A549 (cell line): ENCODE data around the gene PSME3. TPM values are rescaled to one million over a fixed set of nuclear protein-coding genes. Genes with fewer than 3 reads are reported as not detected.
A peak's percentile ranks its signal among the peaks of the same experiment; 100 is the strongest.

Experiments
- ATAC-seq, 2 experiments: fragments of 200-7000 bp in 1 of 2; fragments of >200 bp in 1 of 2; cut with Nextera tagmentation in 1 of 2; cut with Tn5 transposase in 1 of 2; 3 replicates each; pipeline versions ENCODE4 v1.8.0 to v1.9.1; 2018 to 2020; ENCODE audit warnings: mild to moderate bottlenecking in 1 of 2, moderate library complexity in 1 of 2
- CTCF ChIA-PET: fragments of 300-600 bp; sonication (Branson Sonifier 250); formaldehyde crosslinking; extraction: SDS; loops from one replicate; lab custom pipeline; 2021; ENCODE audit warnings: antibody characterized with exemption, inconsistent platforms; lab: Yijun Ruan, JAX
- POLR2A ChIA-PET: fragments of 350-600 bp; formaldehyde crosslinking; extraction: SDS; loops from one replicate; lab custom pipeline; 2021; ENCODE audit warnings: antibody characterized with exemption, inconsistent platforms; lab: Yijun Ruan, JAX
- DNase-seq, 2 experiments: peaks; one replicate each; pipeline versions ENCODE4 v3.0.0 to v3.0.0-alpha.2; 2011 to 2016; ENCODE audit warnings: low read depth in 1 of 2, low spot score in 1 of 2
- FAIRE-seq: peaks from 2 replicates; lab custom pipeline; 2011; peaks lifted over from hg19 to GRCh38; lab: Jason Lieb, UNC
- H3K27ac ChIP-seq, 2 experiments: fragments of >200 bp; sonication (Bioruptor Twin); formaldehyde crosslinking; 3 replicates each; pipeline ENCODE4 v1.5.1; 2016 to 2017
- H3K4me1 ChIP-seq: fragments of >200 bp; sonication (Bioruptor Twin); formaldehyde crosslinking; 3 replicates; pipeline ENCODE4 v1.6.1; 2016
- H3K4me2 ChIP-seq: fragments of >200 bp; sonication (Bioruptor Twin); formaldehyde crosslinking; 3 replicates; pipeline ENCODE4 v1.6.1; 2016
- H3K4me3 ChIP-seq: fragments of >200 bp; sonication (Bioruptor Twin); formaldehyde crosslinking; 3 replicates; pipeline ENCODE4 v1.5.1; 2016
- H3K9me3 ChIP-seq: fragments of >200 bp; sonication (Bioruptor Twin); formaldehyde crosslinking; 3 replicates; pipeline ENCODE4 v1.6.1; 2016
- BHLHE40 ChIP-seq: IDR thresholded peaks from 2 replicates; pipeline ENCODE4 v1.6.1; 2012; ENCODE audit warnings: low read depth, low read length, inconsistent platforms
- CBX2 ChIP-seq: fragments of 200-600 bp; sonication (generic); IDR thresholded peaks from 2 replicates; pipeline ENCODE4 v1.6.1; 2016; ENCODE audit warnings: low read depth, mild to moderate bottlenecking, borderline replicate concordance
- CBX8 ChIP-seq: fragments of 200-600 bp; sonication (generic); IDR thresholded peaks from 2 replicates; pipeline ENCODE4 v1.6.1; 2016
- CHD4 ChIP-seq: fragments of 200-600 bp; sonication (generic); IDR thresholded peaks from 2 replicates; pipeline ENCODE4 v1.6.1; 2016; ENCODE audit warnings: antibody characterized with exemption, mild to moderate bottlenecking, borderline replicate concordance
- EHMT2 ChIP-seq: fragments of 200-600 bp; sonication (generic); IDR thresholded peaks from 2 replicates; pipeline ENCODE4 v1.6.1; 2016; ENCODE audit warnings: antibody characterized with exemption, low read depth, mild to moderate bottlenecking, moderate library complexity
- FOSL2 ChIP-seq, 2 experiments: fragments of 450-650 bp in 1 of 2; fragments of >200 bp in 1 of 2; sonication (Bioruptor Twin) in 1 of 2; formaldehyde crosslinking; IDR thresholded peaks; 2 replicates each; pipeline versions ENCODE4 v1.5.0 to v1.6.1; 2016 to 2020; ENCODE audit warnings: mild to moderate bottlenecking in 1 of 2, moderate library complexity in 1 of 2
- HDAC2 ChIP-seq: fragments of 200-600 bp; sonication (generic); IDR thresholded peaks from 2 replicates; pipeline ENCODE4 v1.6.1; 2016
- HES2 ChIP-seq: fragments of >200 bp; sonication (Bioruptor Twin); formaldehyde crosslinking; IDR thresholded peaks from 2 replicates; pipeline ENCODE4 v1.6.1; 2016
- JUN ChIP-seq, 2 experiments: fragments of >200 bp; sonication (Bioruptor Twin); formaldehyde crosslinking; IDR thresholded peaks; 2 replicates in 1 of 2; 3 replicates in 1 of 2; pipeline ENCODE4 v1.6.1; 2016 to 2017
- JUNB ChIP-seq: fragments of >200 bp; sonication (Bioruptor Twin); formaldehyde crosslinking; IDR thresholded peaks from 2 replicates; pipeline ENCODE4 v1.6.1; 2016
- KDM5A ChIP-seq: fragments of 200-600 bp; sonication (generic); IDR thresholded peaks from 2 replicates; pipeline ENCODE4 v1.6.1; 2016; ENCODE audit warnings: antibody characterized with exemption, mild to moderate bottlenecking
- MAX ChIP-seq: IDR thresholded peaks from 2 replicates; pipeline ENCODE4 v1.6.1; 2012
- NFE2L2 ChIP-seq: fragments of 150-350 bp; conservative IDR thresholded peaks from 2 replicates; pipeline ENCODE4 v1.6.1; 2014; ENCODE audit warnings: low read length
- NPAS2 ChIP-seq: fragments of 250-450 bp; sonication (Bioruptor Pico); IDR thresholded peaks from 2 replicates; pipeline ENCODE4 v1.8.0; 2022; ENCODE audit warnings: mild to moderate bottlenecking, moderate library complexity, borderline replicate concordance
- NR3C1 ChIP-seq: fragments of >200 bp; sonication (Bioruptor Twin); formaldehyde crosslinking; IDR thresholded peaks from 3 replicates; pipeline ENCODE4 v1.6.1; 2017
- POLR2AphosphoS2 ChIP-seq: conservative IDR thresholded peaks from 2 replicates; pipeline ENCODE4 v1.6.1; 2012; ENCODE audit warnings: low read length, improper control_type of control experiment, inconsistent platforms
- RNF2 ChIP-seq: fragments of 200-600 bp; sonication (generic); IDR thresholded peaks from 2 replicates; pipeline ENCODE4 v1.6.1; 2016; ENCODE audit warnings: low read depth, mild to moderate bottlenecking, antibody characterized with exemption, moderate library complexity, borderline replicate concordance
- ZNF302 ChIP-seq: fragments of 250-450 bp; sonication (Bioruptor Pico); IDR thresholded peaks from 2 replicates; pipeline ENCODE4 v1.9.0; 2021; ENCODE audit warnings: inconsistent platforms, mild to moderate bottlenecking, moderate library complexity
- WGBS: methylation state at CpG from one replicate; pipeline ENCODE4 v1.1.6; 2017; ENCODE audit errors: missing lambda C conversion rate; 5-methylcytosine and 5-hydroxymethylcytosine counted together
- polyA plus RNA-seq, 4 experiments: library from polyadenylated mRNA; depleted of rRNA in 3 of 4; stranded (reverse); fragments of >200 nt; fragmentation: RNase III in 1 of 4; extraction: RNeasy Plus Mini Kit Qiagen cat#74134 plus additional on column Dnase treatment in 1 of 4; gene quantifications; 2 replicates in 3 of 4; 3 replicates in 1 of 4; pipeline ENCODE4 v1.2.3, GENCODE V29; 2011 to 2017
- TF ChIP-seq, protein P1 (sequence below): fragments of 200-600 bp; sonication (generic); IDR thresholded peaks from 2 replicates; pipeline ENCODE4 v1.6.1; 2016; ENCODE audit warnings: antibody characterized with exemption, mild to moderate bottlenecking, moderate library complexity
- TF ChIP-seq, protein P2 (sequence below): fragments of 250-450 bp; sonication (Bioruptor Pico); IDR thresholded peaks from 2 replicates; pipeline ENCODE4 v1.5.0; 2020; ENCODE audit warnings: low read depth, mild to moderate bottlenecking, moderate library complexity
- TF ChIP-seq, protein P3 (sequence below): fragments of >200 bp; sonication (Bioruptor Twin); formaldehyde crosslinking; IDR thresholded peaks from 3 replicates; pipeline ENCODE4 v1.6.1; 2016

The PSME3 gene
- polyA plus RNA-seq, 2 of the 4 experiments (the other 2 are of a cell fraction): 223 to 257 TPM

- TF ChIP-seq, protein P1, sequence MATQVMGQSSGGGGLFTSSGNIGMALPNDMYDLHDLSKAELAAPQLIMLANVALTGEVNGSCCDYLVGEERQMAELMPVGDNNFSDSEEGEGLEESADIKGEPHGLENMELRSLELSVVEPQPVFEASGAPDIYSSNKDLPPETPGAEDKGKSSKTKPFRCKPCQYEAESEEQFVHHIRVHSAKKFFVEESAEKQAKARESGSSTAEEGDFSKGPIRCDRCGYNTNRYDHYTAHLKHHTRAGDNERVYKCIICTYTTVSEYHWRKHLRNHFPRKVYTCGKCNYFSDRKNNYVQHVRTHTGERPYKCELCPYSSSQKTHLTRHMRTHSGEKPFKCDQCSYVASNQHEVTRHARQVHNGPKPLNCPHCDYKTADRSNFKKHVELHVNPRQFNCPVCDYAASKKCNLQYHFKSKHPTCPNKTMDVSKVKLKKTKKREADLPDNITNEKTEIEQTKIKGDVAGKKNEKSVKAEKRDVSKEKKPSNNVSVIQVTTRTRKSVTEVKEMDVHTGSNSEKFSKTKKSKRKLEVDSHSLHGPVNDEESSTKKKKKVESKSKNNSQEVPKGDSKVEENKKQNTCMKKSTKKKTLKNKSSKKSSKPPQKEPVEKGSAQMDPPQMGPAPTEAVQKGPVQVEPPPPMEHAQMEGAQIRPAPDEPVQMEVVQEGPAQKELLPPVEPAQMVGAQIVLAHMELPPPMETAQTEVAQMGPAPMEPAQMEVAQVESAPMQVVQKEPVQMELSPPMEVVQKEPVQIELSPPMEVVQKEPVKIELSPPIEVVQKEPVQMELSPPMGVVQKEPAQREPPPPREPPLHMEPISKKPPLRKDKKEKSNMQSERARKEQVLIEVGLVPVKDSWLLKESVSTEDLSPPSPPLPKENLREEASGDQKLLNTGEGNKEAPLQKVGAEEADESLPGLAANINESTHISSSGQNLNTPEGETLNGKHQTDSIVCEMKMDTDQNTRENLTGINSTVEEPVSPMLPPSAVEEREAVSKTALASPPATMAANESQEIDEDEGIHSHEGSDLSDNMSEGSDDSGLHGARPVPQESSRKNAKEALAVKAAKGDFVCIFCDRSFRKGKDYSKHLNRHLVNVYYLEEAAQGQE: no peak
- TF ChIP-seq, protein P2, sequence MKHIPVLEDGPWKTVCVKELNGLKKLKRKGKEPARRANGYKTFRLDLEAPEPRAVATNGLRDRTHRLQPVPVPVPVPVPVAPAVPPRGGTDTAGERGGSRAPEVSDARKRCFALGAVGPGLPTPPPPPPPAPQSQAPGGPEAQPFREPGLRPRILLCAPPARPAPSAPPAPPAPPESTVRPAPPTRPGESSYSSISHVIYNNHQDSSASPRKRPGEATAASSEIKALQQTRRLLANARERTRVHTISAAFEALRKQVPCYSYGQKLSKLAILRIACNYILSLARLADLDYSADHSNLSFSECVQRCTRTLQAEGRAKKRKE: no peak
- TF ChIP-seq POLR2AphosphoS2 (no peak; the same call in 1 of the 2 replicates), MAX (no peak), ZNF302 (CRISPR knock-in tag) (no peak), CHD4 (no peak), BHLHE40 (no peak)
These were observed 12.9 kb downstream of the PSME3 start (continued) for GRCh38 chr17:42845918-42846593.

- no peak for FAIRE-seq
- no peak overlapping the region for H3K4me3 ChIP-seq
- no peaks in the 10 kb centered on the region for H3K9me3 ChIP-seq
- no peak overlapping the region for H3K4me2 ChIP-seq
- POLR2A ChIA-PET: no interaction called here
- peak in 1 of 2 experiments; percentile 36 for DNase-seq
- peak overlapping the region in 1 of 2 experiments; percentile 2; a peak in 1 of 6 replicates for H3K27ac ChIP-seq
- no peaks in the 10 kb centered on the region for H3K4me1 ChIP-seq
- CTCF ChIA-PET: interaction anchor here (0.7 to 20.4 kb wide), 10 partner anchors 7 to 151 kb away, joined by 3 to 372 read pairs (median 46); partner anchors contain the start of genes BECN1 and RPL27
- peak; percentile 22 to 27; a peak in 2 of 6 replicates for ATAC-seq
- 72% methylated on average over 9 of the region's 9 CpGs for WGBS
- TF ChIP-seq JUN (IDR thresholded peaks at IDR 0.05): 0 out of 5 replicates have a peak, but pooled peaks of 1 of the 2 experiments have one; percentile 36
- no peak for TF ChIP-seq ZNF302 (CRISPR knock-in tag)
- TF ChIP-seq, all 56 proteins: peak for 1
These were observed 13.5 kb downstream of the PSME3 start for GRCh38 chr17:42846594-42847280.

DNA sequence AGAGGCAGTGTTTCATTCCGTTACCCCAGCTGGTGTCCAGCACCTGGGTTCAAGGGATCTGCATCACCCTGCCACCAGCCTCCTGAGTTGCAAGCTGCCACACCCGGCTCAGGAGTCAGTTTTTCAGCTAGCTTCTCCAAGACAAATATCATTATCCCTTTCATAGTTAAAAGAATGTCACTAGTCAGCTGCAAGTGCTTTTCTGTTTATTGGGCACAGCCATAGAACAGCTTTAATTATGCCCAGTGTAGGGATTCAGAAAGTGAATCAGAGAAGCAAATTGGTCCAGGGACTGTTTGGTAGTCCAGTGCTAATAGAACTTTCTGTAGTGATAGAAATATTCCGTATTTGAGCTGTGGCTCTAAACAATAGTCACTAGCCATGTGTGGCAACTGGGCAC lies 14.9 kb downstream of the PSME3 start:
- 90% methylated on average over 3 of the region's 3 CpGs for WGBS
- ATAC-seq: no peak
- no peak for FAIRE-seq
- CTCF ChIA-PET: interaction anchor here (0.9 to 20.4 kb wide), 6 partner anchors 9 to 189 kb away, joined by 3 to 372 read pairs (median 4); partner anchors contain the start of gene TUBG2
- POLR2A ChIA-PET: interaction anchor here (1.2 to 1.5 kb wide), 2 partner anchors 81 to 150 kb away, joined by 5 to 8 read pairs; partner anchors contain the start of gene RPL27
- TF ChIP-seq EHMT2 (no peak), CBX8 (no peak), POLR2AphosphoS2 (no peak), JUNB (no peak), NR3C1 (no peak), FOSL2 (IDR thresholded peaks at IDR 0.05) (no peak), FOSL2 (CRISPR knock-in tag; IDR thresholded peaks at IDR 0.05) (no peak), HES2 (no peak), NFE2L2 (no peak), HDAC2 (no peak), KDM5A (no peak), RNF2 (no peak), CBX2 (no peak), NPAS2 (CRISPR knock-in tag) (no peak)
- TF ChIP-seq, protein P3, sequence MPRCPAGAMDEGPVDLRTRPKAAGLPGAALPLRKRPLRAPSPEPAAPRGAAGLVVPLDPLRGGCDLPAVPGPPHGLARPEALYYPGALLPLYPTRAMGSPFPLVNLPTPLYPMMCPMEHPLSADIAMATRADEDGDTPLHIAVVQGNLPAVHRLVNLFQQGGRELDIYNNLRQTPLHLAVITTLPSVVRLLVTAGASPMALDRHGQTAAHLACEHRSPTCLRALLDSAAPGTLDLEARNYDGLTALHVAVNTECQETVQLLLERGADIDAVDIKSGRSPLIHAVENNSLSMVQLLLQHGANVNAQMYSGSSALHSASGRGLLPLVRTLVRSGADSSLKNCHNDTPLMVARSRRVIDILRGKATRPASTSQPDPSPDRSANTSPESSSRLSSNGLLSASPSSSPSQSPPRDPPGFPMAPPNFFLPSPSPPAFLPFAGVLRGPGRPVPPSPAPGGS: no peak
- no peak overlapping the region for H3K27ac ChIP-seq
- no peaks in the 10 kb centered on the region for H3K9me3 ChIP-seq
- DNase-seq: no peak
- H3K4me3 ChIP-seq: no peak overlapping the region
- H3K4me2 ChIP-seq: no peak overlapping the region
- H3K4me1 ChIP-seq: no peaks in the 10 kb centered on the region
